A549 (cell line): Measurements from ENCODE around the gene IL2RG. TPM values are rescaled to one million over a fixed set of nuclear protein-coding genes. Genes with fewer than 3 reads are reported as not detected.
A peak's percentile ranks its signal among the peaks of the same experiment; 100 is the strongest.

ENCODE experiments used
- ATAC-seq, 2 experiments: fragments of 200-7000 bp in 1 of 2; fragments of >200 bp in 1 of 2; cut with Nextera tagmentation in 1 of 2; cut with Tn5 transposase in 1 of 2; 3 replicates each; pipeline versions ENCODE4 v1.8.0 to v1.9.1; 2018 to 2020; ENCODE audit warnings: mild to moderate bottlenecking in 1 of 2, moderate library complexity in 1 of 2
- CTCF ChIA-PET: fragments of 300-600 bp; sonication (Branson Sonifier 250); formaldehyde crosslinking; extraction: SDS; loops from one replicate; lab custom pipeline; 2021; ENCODE audit warnings: antibody characterized with exemption, inconsistent platforms; lab: Yijun Ruan, JAX
- POLR2A ChIA-PET: fragments of 350-600 bp; formaldehyde crosslinking; extraction: SDS; loops from one replicate; lab custom pipeline; 2021; ENCODE audit warnings: antibody characterized with exemption, inconsistent platforms; lab: Yijun Ruan, JAX
- DNase-seq, 2 experiments: peaks; one replicate each; pipeline versions ENCODE4 v3.0.0 to v3.0.0-alpha.2; 2011 to 2016; ENCODE audit warnings: low read depth in 1 of 2, low spot score in 1 of 2
- FAIRE-seq: peaks from 2 replicates; lab custom pipeline; 2011; peaks lifted over from hg19 to GRCh38; lab: Jason Lieb, UNC
- H3K27ac ChIP-seq, 2 experiments: fragments of >200 bp; sonication (Bioruptor Twin); formaldehyde crosslinking; 3 replicates each; pipeline ENCODE4 v1.5.1; 2016 to 2017
- H3K4me1 ChIP-seq: fragments of >200 bp; sonication (Bioruptor Twin); formaldehyde crosslinking; 3 replicates; pipeline ENCODE4 v1.6.1; 2016
- H3K4me2 ChIP-seq: fragments of >200 bp; sonication (Bioruptor Twin); formaldehyde crosslinking; 3 replicates; pipeline ENCODE4 v1.6.1; 2016
- H3K4me3 ChIP-seq: fragments of >200 bp; sonication (Bioruptor Twin); formaldehyde crosslinking; 3 replicates; pipeline ENCODE4 v1.5.1; 2016
- H3K9me3 ChIP-seq: fragments of >200 bp; sonication (Bioruptor Twin); formaldehyde crosslinking; 3 replicates; pipeline ENCODE4 v1.6.1; 2016
- CBX8 ChIP-seq: fragments of 200-600 bp; sonication (generic); IDR thresholded peaks from 2 replicates; pipeline ENCODE4 v1.6.1; 2016
- CHD2 ChIP-seq: fragments of 150-350 bp; IDR thresholded peaks from 2 replicates; pipeline ENCODE4 v1.6.1; 2014; ENCODE audit warnings: low read length; ENCODE audit not compliant: partially characterized antibody
- EHF ChIP-seq: fragments of 250-450 bp; sonication (Bioruptor Pico); IDR thresholded peaks from 2 replicates; pipeline ENCODE4 v1.5.0; 2020; ENCODE audit warnings: mild to moderate bottlenecking
- EP300 ChIP-seq, 2 experiments: fragments of >200 bp; sonication (Bioruptor Twin); formaldehyde crosslinking; IDR thresholded peaks; 2 replicates in 1 of 2; 3 replicates in 1 of 2; pipeline ENCODE4 v1.6.1; 2016 to 2017
- ESRRA ChIP-seq: fragments of 150-350 bp; IDR thresholded peaks from 2 replicates; pipeline ENCODE4 v1.6.1; 2014; ENCODE audit warnings: mild to moderate bottlenecking, low read length, borderline replicate concordance
- HOXB5 ChIP-seq: fragments of 250-450 bp; sonication (Bioruptor Pico); IDR thresholded peaks from 2 replicates; pipeline ENCODE4 v1.5.0; 2020; ENCODE audit warnings: mild to moderate bottlenecking, moderate library complexity
- JUN ChIP-seq, 2 experiments: fragments of >200 bp; sonication (Bioruptor Twin); formaldehyde crosslinking; IDR thresholded peaks; 2 replicates in 1 of 2; 3 replicates in 1 of 2; pipeline ENCODE4 v1.6.1; 2016 to 2017
- MAX ChIP-seq: IDR thresholded peaks from 2 replicates; pipeline ENCODE4 v1.6.1; 2012
- MYC ChIP-seq: IDR thresholded peaks from 2 replicates; pipeline ENCODE4 v1.6.1; 2012; ENCODE audit warnings: mild to moderate bottlenecking, inconsistent platforms, low read length, improper control_type of control experiment, borderline replicate concordance
- NFE2L2 ChIP-seq: fragments of 150-350 bp; conservative IDR thresholded peaks from 2 replicates; pipeline ENCODE4 v1.6.1; 2014; ENCODE audit warnings: low read length
- NPAS2 ChIP-seq: fragments of 250-450 bp; sonication (Bioruptor Pico); IDR thresholded peaks from 2 replicates; pipeline ENCODE4 v1.8.0; 2022; ENCODE audit warnings: mild to moderate bottlenecking, moderate library complexity, borderline replicate concordance
- NR3C1 ChIP-seq: fragments of >200 bp; sonication (Bioruptor Twin); formaldehyde crosslinking; IDR thresholded peaks from 3 replicates; pipeline ENCODE4 v1.6.1; 2017
- PBX3 ChIP-seq: IDR thresholded peaks from 2 replicates; pipeline ENCODE4 v1.6.1; 2012
- PHF8 ChIP-seq: fragments of 200-600 bp; sonication (generic); IDR thresholded peaks from 2 replicates; pipeline ENCODE4 v1.6.1; 2016; ENCODE audit warnings: low read depth, mild to moderate bottlenecking, antibody characterized with exemption, moderate library complexity, borderline replicate concordance
- RARB ChIP-seq: fragments of 250-450 bp; sonication (Bioruptor Pico); IDR thresholded peaks from 2 replicates; pipeline ENCODE4 v1.8.0; 2021; ENCODE audit warnings: mild to moderate bottlenecking, moderate library complexity
- REST ChIP-seq: fragments of 200-600 bp; sonication (generic); IDR thresholded peaks from 2 replicates; pipeline ENCODE4 v1.6.1; 2016; ENCODE audit warnings: antibody characterized with exemption, mild to moderate bottlenecking, moderate library complexity
- RNF2 ChIP-seq: fragments of 200-600 bp; sonication (generic); IDR thresholded peaks from 2 replicates; pipeline ENCODE4 v1.6.1; 2016; ENCODE audit warnings: low read depth, mild to moderate bottlenecking, antibody characterized with exemption, moderate library complexity, borderline replicate concordance
- SMC3 ChIP-seq: fragments of >200 bp; sonication (Bioruptor Twin); formaldehyde crosslinking; IDR thresholded peaks from 3 replicates; pipeline ENCODE4 v1.6.1; 2018; ENCODE audit warnings: inconsistent platforms
- TP53 ChIP-seq: fragments of 250-450 bp; sonication (Bioruptor Pico); IDR thresholded peaks from 2 replicates; pipeline ENCODE4 v1.5.0; 2021; ENCODE audit warnings: mild to moderate bottlenecking, moderate library complexity
- ZFP36 ChIP-seq: fragments of 450-650 bp; IDR thresholded peaks from 2 replicates; pipeline ENCODE4 v1.6.1; 2014; ENCODE audit warnings: borderline replicate concordance; ENCODE audit not compliant: partially characterized antibody
- WGBS: methylation state at CpG from one replicate; pipeline ENCODE4 v1.1.6; 2017; ENCODE audit errors: missing lambda C conversion rate; 5-methylcytosine and 5-hydroxymethylcytosine counted together
- polyA plus RNA-seq, 4 experiments: library from polyadenylated mRNA; depleted of rRNA in 3 of 4; stranded (reverse); fragments of >200 nt; fragmentation: RNase III in 1 of 4; extraction: RNeasy Plus Mini Kit Qiagen cat#74134 plus additional on column Dnase treatment in 1 of 4; gene quantifications; 2 replicates in 3 of 4; 3 replicates in 1 of 4; pipeline ENCODE4 v1.2.3, GENCODE V29; 2011 to 2017
- small RNA-seq, 6 experiments: library from RNA; depleted of rRNA; stranded (forward); fragments of <200 nt; gene quantifications; one replicate each; pipeline ENCODE3, GENCODE V24; 2012

The IL2RG gene
- polyA plus RNA-seq, 2 of the 4 experiments (the other 2 are of a cell fraction): 0.22 to 0.23 TPM

GRCh38 chrX:71057848-71058530 lies 53.4 kb downstream of the IL2RG start:
- H3K4me1 ChIP-seq: peaks cover 20% of the 10 kb centered on the region
- no peak overlapping the region for H3K4me2 ChIP-seq
- no peak for TF ChIP-seq CHD2
- no peak for TF ChIP-seq EHF (CRISPR knock-in tag)
- no peak for TF ChIP-seq NPAS2 (CRISPR knock-in tag)
- TF ChIP-seq MAX: no peak
- TF ChIP-seq PBX3: no peak
- TF ChIP-seq MYC: no peak
- no peak for TF ChIP-seq ESRRA
- no peak for TF ChIP-seq NFE2L2
- no peak for TF ChIP-seq SMC3
- no peak for TF ChIP-seq RARB (CRISPR knock-in tag)
- TF ChIP-seq REST: no peak
- TF ChIP-seq CBX8: no peak
- no peak for TF ChIP-seq ZFP36
- no peak for TF ChIP-seq NR3C1
- no peak for TF ChIP-seq JUN (IDR thresholded peaks at IDR 0.05)
- no peak for TF ChIP-seq EP300 (IDR thresholded peaks at IDR 0.05)
- no peak for TF ChIP-seq HOXB5 (CRISPR knock-in tag)
- no peak for TF ChIP-seq TP53
- no peak for TF ChIP-seq PHF8
- TF ChIP-seq RNF2: no peak
- ATAC-seq: no peak
- no peaks in the 10 kb centered on the region for H3K9me3 ChIP-seq
- POLR2A ChIA-PET: interaction anchor here (1.1 kb wide), 1 partner anchor 10 kb away, joined by 3 read pairs; the partner anchor contains the start of gene SNX12
- 100% methylated on average over 3 of the region's 3 CpGs for WGBS
- H3K27ac ChIP-seq: peak overlapping the region in 1 of 2 experiments; percentile 58; a peak in 2 of 6 replicates
- CTCF ChIA-PET: interaction anchor here (1.0 kb wide), 1 partner anchor 12 kb away, joined by 3 read pairs; no protein-coding TSS in a partner anchor
- no peak for FAIRE-seq
- no peak overlapping the region for H3K4me3 ChIP-seq
- no peak for DNase-seq

Small RNA genes within 50 kb of the gene (small RNA-seq; reads per million reads assigned to genes)
- gene CXorf65: 0 reads per million in 6 experiments

Other genes with a start within 250 kb of the IL2RG start
- gene TEX11, start 202.9 kb downstream of the IL2RG start, polyA plus RNA-seq (2011; rRNA removed): not detected in 2 replicates
- gene TEX11, start 202.9 kb downstream of the IL2RG start, polyA plus RNA-seq (2017; fragmentation: RNase III; extraction: RNeasy Plus Mini Kit Qiagen cat#74134 plus additional on column Dnase treatment): not detected in 3 replicates
- 0.05 and 0.08 TPM in 2 replicates for gene SLC7A3, start 180.5 kb downstream of the IL2RG start, polyA plus RNA-seq (2011; rRNA removed)
- not detected in 3 replicates for gene SLC7A3, start 180.5 kb downstream of the IL2RG start, polyA plus RNA-seq (2017; fragmentation: RNase III; extraction: RNeasy Plus Mini Kit Qiagen cat#74134 plus additional on column Dnase treatment)
- 82.4 and 84.4 TPM in 2 replicates for gene SNX12, start 43.2 kb downstream of the IL2RG start, polyA plus RNA-seq (2011; rRNA removed)
- gene SNX12, start 43.2 kb downstream of the IL2RG start, polyA plus RNA-seq (2017; fragmentation: RNase III; extraction: RNeasy Plus Mini Kit Qiagen cat#74134 plus additional on column Dnase treatment): 71.6 to 78.5 TPM (median 78.4 TPM) in 3 replicates
- 1.0 and 1.6 TPM in 2 replicates for gene FOXO4, start 15.7 kb downstream of the IL2RG start, polyA plus RNA-seq (2011; rRNA removed)
- 1.3 to 2.6 TPM (median 2.3 TPM) in 3 replicates for gene FOXO4, start 15.7 kb downstream of the IL2RG start, polyA plus RNA-seq (2017; fragmentation: RNase III; extraction: RNeasy Plus Mini Kit Qiagen cat#74134 plus additional on column Dnase treatment)
- gene CXorf65, start 4.8 kb downstream of the IL2RG start, polyA plus RNA-seq (2011; rRNA removed): not detected in 2 replicates
- not detected in 3 replicates for gene CXorf65, start 4.8 kb downstream of the IL2RG start, polyA plus RNA-seq (2017; fragmentation: RNase III; extraction: RNeasy Plus Mini Kit Qiagen cat#74134 plus additional on column Dnase treatment)
- 12.6 and 35.0 TPM in 2 replicates for gene MED12, start 7.0 kb upstream of the IL2RG start, polyA plus RNA-seq (2011; rRNA removed)
- 13.5 to 15.4 TPM (median 14.4 TPM) in 3 replicates for gene MED12, start 7.0 kb upstream of the IL2RG start, polyA plus RNA-seq (2017; fragmentation: RNase III; extraction: RNeasy Plus Mini Kit Qiagen cat#74134 plus additional on column Dnase treatment)
- 1.00 and 1.7 TPM in 2 replicates for gene NLGN3, start 33.3 kb upstream of the IL2RG start, polyA plus RNA-seq (2011; rRNA removed)
- 0.60 to 0.84 TPM (median 0.82 TPM) in 3 replicates for gene NLGN3, start 33.3 kb upstream of the IL2RG start, polyA plus RNA-seq (2017; fragmentation: RNase III; extraction: RNeasy Plus Mini Kit Qiagen cat#74134 plus additional on column Dnase treatment)
- gene GJB1, start 111.6 kb upstream of the IL2RG start, polyA plus RNA-seq (2011; rRNA removed): 0.39 and 0.67 TPM in 2 replicates
- 0.10 to 0.15 TPM (median 0.13 TPM) in 3 replicates for gene GJB1, start 111.6 kb upstream of the IL2RG start, polyA plus RNA-seq (2017; fragmentation: RNase III; extraction: RNeasy Plus Mini Kit Qiagen cat#74134 plus additional on column Dnase treatment)
- 18.8 and 23.2 TPM in 2 replicates for gene ZMYM3, start 142.6 kb upstream of the IL2RG start, polyA plus RNA-seq (2011; rRNA removed)
- 16.5 to 22.0 TPM (median 19.1 TPM) in 3 replicates for gene ZMYM3, start 142.6 kb upstream of the IL2RG start, polyA plus RNA-seq (2017; fragmentation: RNase III; extraction: RNeasy Plus Mini Kit Qiagen cat#74134 plus additional on column Dnase treatment)
- 362 and 631 TPM in 2 replicates for gene NONO, start 172.1 kb upstream of the IL2RG start, polyA plus RNA-seq (2011; rRNA removed)
- gene NONO, start 172.1 kb upstream of the IL2RG start, polyA plus RNA-seq (2017; fragmentation: RNase III; extraction: RNeasy Plus Mini Kit Qiagen cat#74134 plus additional on column Dnase treatment): 384 to 405 TPM (median 403 TPM) in 3 replicates
- gene ITGB1BP2, start 190.2 kb upstream of the IL2RG start, polyA plus RNA-seq (2011; rRNA removed): 3.1 and 3.6 TPM in 2 replicates
- 1.4 to 2.4 TPM (median 2.0 TPM) in 3 replicates for gene ITGB1BP2, start 190.2 kb upstream of the IL2RG start, polyA plus RNA-seq (2017; fragmentation: RNase III; extraction: RNeasy Plus Mini Kit Qiagen cat#74134 plus additional on column Dnase treatment)